Liver (tissue), 9 donors: Measurements from ENCODE around the gene YIPF3. TPM values are rescaled to one million over a fixed set of nuclear protein-coding genes. Genes with fewer than 3 reads are reported as not detected.

Experiments used
- DNase-seq: peaks from one replicate; pipeline ENCODE4 v3.0.0-alpha.2; 2017; ENCODE audit warnings: low spot score
- H3K27ac ChIP-seq, 2 donors: one replicate each; pipeline ENCODE4 v1.7.0; 2013; ENCODE audit warnings: inconsistent platforms in 2 of 2, low read length in 2 of 2, control low read depth in 1 of 2, low read depth in 1 of 2, mild to moderate bottlenecking in 1 of 2
- H3K27me3 ChIP-seq, 4 donors: one replicate each; pipeline versions ENCODE4 v1.6.1 to v1.7.0; 2013; ENCODE audit warnings: low read length in 3 of 4, inconsistent platforms in 1 of 4, mild to moderate bottlenecking in 1 of 4, moderate library complexity in 1 of 4; ENCODE audit not compliant: control insufficient read depth in 4 of 4, insufficient read depth in 4 of 4
- H3K36me3 ChIP-seq, 4 donors: one replicate each; pipeline versions ENCODE4 v1.6.1 to v1.7.0; 2013; ENCODE audit warnings: low read length in 3 of 4, mild to moderate bottlenecking in 3 of 4, low read depth in 1 of 4, moderate library complexity in 1 of 4; ENCODE audit not compliant: control insufficient read depth in 4 of 4, insufficient read depth in 3 of 4
- H3K4me1 ChIP-seq, 4 donors: one replicate each; pipeline versions ENCODE4 v1.6.1 to v1.7.0; 2013; ENCODE audit warnings: low read length in 3 of 4, mild to moderate bottlenecking in 3 of 4, moderate library complexity in 1 of 4; ENCODE audit not compliant: control insufficient read depth in 4 of 4, insufficient read depth in 4 of 4
- H3K4me3 ChIP-seq, 3 donors: one replicate each; pipeline versions ENCODE4 v1.6.1 to v1.7.0; 2013; ENCODE audit warnings: low read length in 3 of 3, control low read depth in 1 of 3, low read depth in 1 of 3, mild to moderate bottlenecking in 1 of 3
- H3K9ac ChIP-seq, 2 donors: one replicate each; pipeline ENCODE4 v1.7.0; 2013; ENCODE audit warnings: low read length in 2 of 2, mild to moderate bottlenecking in 2 of 2, moderate library complexity in 2 of 2, control low read depth in 1 of 2, low read depth in 1 of 2
- H3K9me3 ChIP-seq, 4 donors: one replicate each; pipeline versions ENCODE4 v1.6.1 to v1.7.0; 2013; ENCODE audit warnings: low read length in 3 of 4; ENCODE audit not compliant: control insufficient read depth in 4 of 4
- EGR1 ChIP-seq, 2 donors: IDR thresholded peaks; 2 replicates each; pipeline ENCODE4 v1.6.1; 2016 to 2018; ENCODE audit warnings: antibody characterized with exemption in 2 of 2, low read depth in 2 of 2
- FOXA1 ChIP-seq: IDR thresholded peaks from 2 replicates; pipeline ENCODE4 v1.6.1; 2016; ENCODE audit warnings: antibody characterized with exemption
- FOXA2 ChIP-seq: IDR thresholded peaks from 2 replicates; pipeline ENCODE4 v1.6.1; 2016; ENCODE audit warnings: antibody characterized with exemption
- HNF4A ChIP-seq, 2 donors: conservative IDR thresholded peaks; 2 replicates each; pipeline ENCODE4 v1.6.1; 2016; ENCODE audit warnings: antibody characterized with exemption in 2 of 2, mild to moderate bottlenecking in 2 of 2
- HNF4G ChIP-seq: IDR thresholded peaks from 2 replicates; pipeline ENCODE4 v1.6.1; 2016; ENCODE audit warnings: antibody characterized with exemption
- JUND ChIP-seq, 2 donors: IDR thresholded peaks; 2 replicates each; pipeline ENCODE4 v1.6.1; 2016; ENCODE audit warnings: antibody characterized with exemption in 2 of 2
- NR2F2 ChIP-seq: IDR thresholded peaks from 2 replicates; pipeline ENCODE4 v1.6.1; 2016; ENCODE audit warnings: antibody characterized with exemption
- RAD21 ChIP-seq, 2 donors: IDR thresholded peaks; 2 replicates each; pipeline ENCODE4 v1.6.1; 2016; ENCODE audit warnings: antibody characterized with exemption in 2 of 2, mild to moderate bottlenecking in 2 of 2
- RXRA ChIP-seq, 2 donors: IDR thresholded peaks; 2 replicates each; pipeline ENCODE4 v1.6.1; 2017 to 2018; ENCODE audit warnings: antibody characterized with exemption in 2 of 2, mild to moderate bottlenecking in 1 of 2
- SP1 ChIP-seq: IDR thresholded peaks from 2 replicates; pipeline ENCODE4 v1.6.1; 2018; ENCODE audit warnings: antibody characterized with exemption, mild to moderate bottlenecking
- TAF1 ChIP-seq: conservative IDR thresholded peaks from 2 replicates; pipeline ENCODE4 v1.6.1; 2016; ENCODE audit warnings: antibody characterized with exemption, mild to moderate bottlenecking
- YY1 ChIP-seq: IDR thresholded peaks from 2 replicates; pipeline ENCODE4 v1.6.1; 2016; ENCODE audit warnings: antibody characterized with exemption, mild to moderate bottlenecking
- WGBS: extraction: QIAGEN DNeasy Blood & Tissue Kit; methylation state at CpG from one replicate; pipeline ENCODE4 v1.1.7; 2013; 5-methylcytosine and 5-hydroxymethylcytosine counted together
- polyA plus RNA-seq, 2 donors: library from polyadenylated mRNA; stranded (reverse) in 1 of 2; unstranded in 1 of 2; fragments of 200-250 nt in 1 of 2; fragments of >200 nt in 1 of 2; fragmentation: Nextera tagmentation in 1 of 2; extraction: Ambion mirVana in 1 of 2; gene quantifications; one replicate each; pipeline versions ENCODE4 v1.2.1 to v1.2.3, GENCODE V29; 2013 to 2015
- total RNA-seq, 2 donors: library from RNA; depleted of rRNA; stranded (reverse); fragments of >200 nt; gene quantifications; one replicate each; pipeline ENCODE4 v1.2.3, GENCODE V29; 2014
- TF ChIP-seq, protein P1 (sequence below): IDR thresholded peaks from 2 replicates; pipeline ENCODE4 v1.6.1; 2016; ENCODE audit warnings: antibody characterized with exemption
- TF ChIP-seq, protein P2 (sequence below): fragments of 150-350 bp; IDR thresholded peaks from 2 replicates; pipeline ENCODE4 v1.5.1; 2017; ENCODE audit warnings: improper control_type of control experiment, low read depth, low read length; ENCODE audit not compliant: missing input control
- TF ChIP-seq, protein P3 (sequence below): IDR thresholded peaks from 2 replicates; pipeline ENCODE4 v1.6.1; 2016; ENCODE audit warnings: antibody characterized with exemption
- TF ChIP-seq, protein P4 (sequence below): IDR thresholded peaks from 2 replicates; pipeline ENCODE4 v1.6.1; 2016; ENCODE audit warnings: antibody characterized with exemption, mild to moderate bottlenecking
- TF ChIP-seq, protein P5 (sequence below): IDR thresholded peaks from 2 replicates; pipeline ENCODE4 v1.6.1; 2016; ENCODE audit warnings: antibody characterized with exemption
- donor health status: healthy.
- donor health status: healthy.
- donor health status: healthy.
- donor health status: healthy.
- donor health status: healthy.

The YIPF3 gene
- total and polyA plus RNA-seq, 4 donors: 43.8 to 91.9 (median 61.6) TPM

DNA sequence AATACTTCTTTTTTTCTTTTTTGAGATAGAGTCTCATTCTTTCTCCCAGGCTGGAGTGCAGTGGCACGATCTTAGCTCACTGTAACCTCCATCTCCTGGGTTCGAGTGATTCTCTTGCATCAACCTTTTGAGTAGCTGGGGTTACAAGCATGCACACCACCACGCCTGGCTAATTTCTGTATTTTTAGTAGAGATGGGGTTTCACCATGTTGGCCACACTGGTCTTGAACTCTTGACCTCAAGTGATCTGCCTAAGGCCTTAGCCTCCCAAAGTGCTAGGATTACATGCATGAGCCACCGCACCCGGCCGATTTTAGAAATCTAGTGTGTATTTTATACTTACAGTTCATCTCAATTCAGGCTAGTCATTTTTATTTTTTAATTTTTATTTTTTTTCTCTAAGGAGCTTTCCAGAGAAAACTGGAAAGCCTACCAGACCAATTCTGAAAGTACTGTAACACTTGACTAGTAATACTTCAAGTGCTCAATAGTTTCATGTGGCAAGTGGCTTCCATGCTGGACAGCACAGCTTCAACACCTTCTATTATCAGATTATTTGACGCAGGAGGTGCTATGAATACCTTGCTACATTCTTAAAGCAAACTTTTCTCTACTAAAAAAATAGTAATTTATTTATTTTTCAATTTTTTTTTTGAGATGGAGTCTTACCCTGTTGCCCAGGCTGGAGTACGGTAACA, 25.2 kb upstream of the YIPF3 start:
- H3K36me3 ChIP-seq: peaks cover 2 to 39% (median 23%) of the 10 kb centered on the region in 4 donors
- no peaks in the 10 kb centered on the region for H3K9me3 ChIP-seq
- no peaks in the 10 kb centered on the region for H3K4me1 ChIP-seq
- TF ChIP-seq FOXA1 (no peak), EGR1 (IDR thresholded peaks at IDR 0.05; ENCODE audit: low read depth in 2 of 2) (no peak), SP1 (no peak), HNF4A (conservative IDR thresholded peaks at IDR 0.05) (no peak), HNF4G (no peak), RXRA (IDR thresholded peaks at IDR 0.05) (no peak), RAD21 (IDR thresholded peaks at IDR 0.05) (no peak), FOXA2 (no peak), YY1 (no peak), NR2F2 (no peak), JUND (IDR thresholded peaks at IDR 0.05) (no peak), TAF1 (no peak)
- TF ChIP-seq, protein P1, sequence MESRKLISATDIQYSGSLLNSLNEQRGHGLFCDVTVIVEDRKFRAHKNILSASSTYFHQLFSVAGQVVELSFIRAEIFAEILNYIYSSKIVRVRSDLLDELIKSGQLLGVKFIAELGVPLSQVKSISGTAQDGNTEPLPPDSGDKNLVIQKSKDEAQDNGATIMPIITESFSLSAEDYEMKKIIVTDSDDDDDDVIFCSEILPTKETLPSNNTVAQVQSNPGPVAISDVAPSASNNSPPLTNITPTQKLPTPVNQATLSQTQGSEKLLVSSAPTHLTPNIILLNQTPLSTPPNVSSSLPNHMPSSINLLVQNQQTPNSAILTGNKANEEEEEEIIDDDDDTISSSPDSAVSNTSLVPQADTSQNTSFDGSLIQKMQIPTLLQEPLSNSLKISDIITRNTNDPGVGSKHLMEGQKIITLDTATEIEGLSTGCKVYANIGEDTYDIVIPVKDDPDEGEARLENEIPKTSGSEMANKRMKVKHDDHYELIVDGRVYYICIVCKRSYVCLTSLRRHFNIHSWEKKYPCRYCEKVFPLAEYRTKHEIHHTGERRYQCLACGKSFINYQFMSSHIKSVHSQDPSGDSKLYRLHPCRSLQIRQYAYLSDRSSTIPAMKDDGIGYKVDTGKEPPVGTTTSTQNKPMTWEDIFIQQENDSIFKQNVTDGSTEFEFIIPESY: no peak
- TF ChIP-seq, protein P2, sequence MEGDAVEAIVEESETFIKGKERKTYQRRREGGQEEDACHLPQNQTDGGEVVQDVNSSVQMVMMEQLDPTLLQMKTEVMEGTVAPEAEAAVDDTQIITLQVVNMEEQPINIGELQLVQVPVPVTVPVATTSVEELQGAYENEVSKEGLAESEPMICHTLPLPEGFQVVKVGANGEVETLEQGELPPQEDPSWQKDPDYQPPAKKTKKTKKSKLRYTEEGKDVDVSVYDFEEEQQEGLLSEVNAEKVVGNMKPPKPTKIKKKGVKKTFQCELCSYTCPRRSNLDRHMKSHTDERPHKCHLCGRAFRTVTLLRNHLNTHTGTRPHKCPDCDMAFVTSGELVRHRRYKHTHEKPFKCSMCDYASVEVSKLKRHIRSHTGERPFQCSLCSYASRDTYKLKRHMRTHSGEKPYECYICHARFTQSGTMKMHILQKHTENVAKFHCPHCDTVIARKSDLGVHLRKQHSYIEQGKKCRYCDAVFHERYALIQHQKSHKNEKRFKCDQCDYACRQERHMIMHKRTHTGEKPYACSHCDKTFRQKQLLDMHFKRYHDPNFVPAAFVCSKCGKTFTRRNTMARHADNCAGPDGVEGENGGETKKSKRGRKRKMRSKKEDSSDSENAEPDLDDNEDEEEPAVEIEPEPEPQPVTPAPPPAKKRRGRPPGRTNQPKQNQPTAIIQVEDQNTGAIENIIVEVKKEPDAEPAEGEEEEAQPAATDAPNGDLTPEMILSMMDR: no peak
- TF ChIP-seq, protein P3, sequence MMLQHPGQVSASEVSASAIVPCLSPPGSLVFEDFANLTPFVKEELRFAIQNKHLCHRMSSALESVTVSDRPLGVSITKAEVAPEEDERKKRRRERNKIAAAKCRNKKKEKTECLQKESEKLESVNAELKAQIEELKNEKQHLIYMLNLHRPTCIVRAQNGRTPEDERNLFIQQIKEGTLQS: no peak
- TF ChIP-seq, protein P4, sequence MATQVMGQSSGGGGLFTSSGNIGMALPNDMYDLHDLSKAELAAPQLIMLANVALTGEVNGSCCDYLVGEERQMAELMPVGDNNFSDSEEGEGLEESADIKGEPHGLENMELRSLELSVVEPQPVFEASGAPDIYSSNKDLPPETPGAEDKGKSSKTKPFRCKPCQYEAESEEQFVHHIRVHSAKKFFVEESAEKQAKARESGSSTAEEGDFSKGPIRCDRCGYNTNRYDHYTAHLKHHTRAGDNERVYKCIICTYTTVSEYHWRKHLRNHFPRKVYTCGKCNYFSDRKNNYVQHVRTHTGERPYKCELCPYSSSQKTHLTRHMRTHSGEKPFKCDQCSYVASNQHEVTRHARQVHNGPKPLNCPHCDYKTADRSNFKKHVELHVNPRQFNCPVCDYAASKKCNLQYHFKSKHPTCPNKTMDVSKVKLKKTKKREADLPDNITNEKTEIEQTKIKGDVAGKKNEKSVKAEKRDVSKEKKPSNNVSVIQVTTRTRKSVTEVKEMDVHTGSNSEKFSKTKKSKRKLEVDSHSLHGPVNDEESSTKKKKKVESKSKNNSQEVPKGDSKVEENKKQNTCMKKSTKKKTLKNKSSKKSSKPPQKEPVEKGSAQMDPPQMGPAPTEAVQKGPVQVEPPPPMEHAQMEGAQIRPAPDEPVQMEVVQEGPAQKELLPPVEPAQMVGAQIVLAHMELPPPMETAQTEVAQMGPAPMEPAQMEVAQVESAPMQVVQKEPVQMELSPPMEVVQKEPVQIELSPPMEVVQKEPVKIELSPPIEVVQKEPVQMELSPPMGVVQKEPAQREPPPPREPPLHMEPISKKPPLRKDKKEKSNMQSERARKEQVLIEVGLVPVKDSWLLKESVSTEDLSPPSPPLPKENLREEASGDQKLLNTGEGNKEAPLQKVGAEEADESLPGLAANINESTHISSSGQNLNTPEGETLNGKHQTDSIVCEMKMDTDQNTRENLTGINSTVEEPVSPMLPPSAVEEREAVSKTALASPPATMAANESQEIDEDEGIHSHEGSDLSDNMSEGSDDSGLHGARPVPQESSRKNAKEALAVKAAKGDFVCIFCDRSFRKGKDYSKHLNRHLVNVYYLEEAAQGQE: no peak
- TF ChIP-seq, protein P5, sequence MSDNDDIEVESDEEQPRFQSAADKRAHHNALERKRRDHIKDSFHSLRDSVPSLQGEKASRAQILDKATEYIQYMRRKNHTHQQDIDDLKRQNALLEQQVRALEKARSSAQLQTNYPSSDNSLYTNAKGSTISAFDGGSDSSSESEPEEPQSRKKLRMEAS: no peak
- no peak for DNase-seq
- H3K27ac ChIP-seq: no peak overlapping the region
- 97% methylated on average over 8 of the region's 8 CpGs for WGBS
- H3K27me3 ChIP-seq: no peaks in the 10 kb centered on the region
- H3K4me3 ChIP-seq: no peak overlapping the region
- H3K9ac ChIP-seq: no peak overlapping the region
